ENCODE results near the gene ABCG8.
A peak's percentile ranks its signal among the peaks of the same experiment; 100 is the strongest.

ABCG8 gene

DNA sequence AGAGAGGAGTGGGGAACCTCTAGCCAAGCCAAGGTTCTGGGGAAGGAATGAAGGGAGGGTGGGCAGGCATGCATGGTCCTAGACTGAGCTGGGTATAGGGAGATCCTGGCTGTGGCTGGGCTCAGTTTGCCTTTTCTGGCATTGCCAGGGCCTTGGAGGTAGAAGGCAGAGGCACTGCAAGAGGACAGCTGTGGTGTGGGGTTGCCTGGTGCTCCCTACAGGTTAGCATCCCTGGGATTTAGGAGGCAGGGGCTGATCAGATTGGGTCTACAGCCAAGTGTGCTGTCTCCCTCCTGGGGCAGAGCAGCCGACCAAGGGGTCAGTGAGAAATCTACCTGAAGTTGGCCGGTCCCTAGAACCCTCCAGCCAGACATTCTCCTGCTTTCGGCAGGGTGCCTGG lies 15.9 kb downstream of the ABCG8 start:
- DNase-seq (ENCODE audit: low read depth): no peak
- TF ChIP-seq CTCF (IDR thresholded peaks at IDR 0.05; ENCODE audit: low read depth, low read length, missing control alignments): no peak
- H3K4me3 ChIP-seq (ENCODE audit: low read depth, low read length): no peak overlapping the region

GRCh38 chr2:43855292-43855691 lies 16.5 kb downstream of the ABCG8 start:
- TF ChIP-seq CTCF (IDR thresholded peaks at IDR 0.05; ENCODE audit: low read depth, low read length, missing control alignments): no peak

DNA sequence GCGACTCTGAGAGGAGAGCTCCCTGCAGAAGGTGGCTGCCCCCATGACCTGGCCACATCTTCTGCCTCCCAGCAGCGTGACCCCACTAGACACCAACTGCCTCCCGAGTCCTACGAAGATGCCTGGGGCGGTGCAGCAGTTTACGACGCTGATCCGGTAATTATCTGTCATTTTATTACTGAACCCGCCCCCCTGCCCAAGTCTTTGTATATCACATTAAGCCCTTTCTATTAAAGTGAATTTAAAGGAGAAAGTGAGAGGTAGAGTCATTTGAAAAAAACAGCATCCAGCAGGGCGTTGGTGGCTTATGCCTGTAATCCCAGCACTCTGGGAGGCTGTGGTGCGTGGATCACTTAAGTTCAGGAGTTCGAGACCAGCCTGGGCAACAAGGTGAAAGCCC lies 33.4 kb downstream of the ABCG8 start:
- no peak overlapping the region for H3K4me3 ChIP-seq (ENCODE audit: low read depth, low read length)
- DNase-seq (ENCODE audit: low read depth): no peak
- no peak for TF ChIP-seq CTCF (IDR thresholded peaks at IDR 0.05; ENCODE audit: low read depth, low read length, missing control alignments)

More at GRCh38 chr2:43855292-43855691, 16.5 kb downstream of the ABCG8 start:
- no peak overlapping the region for H3K4me3 ChIP-seq (ENCODE audit: low read depth, low read length)
- DNase-seq (ENCODE audit: low read depth): no peak

DNA sequence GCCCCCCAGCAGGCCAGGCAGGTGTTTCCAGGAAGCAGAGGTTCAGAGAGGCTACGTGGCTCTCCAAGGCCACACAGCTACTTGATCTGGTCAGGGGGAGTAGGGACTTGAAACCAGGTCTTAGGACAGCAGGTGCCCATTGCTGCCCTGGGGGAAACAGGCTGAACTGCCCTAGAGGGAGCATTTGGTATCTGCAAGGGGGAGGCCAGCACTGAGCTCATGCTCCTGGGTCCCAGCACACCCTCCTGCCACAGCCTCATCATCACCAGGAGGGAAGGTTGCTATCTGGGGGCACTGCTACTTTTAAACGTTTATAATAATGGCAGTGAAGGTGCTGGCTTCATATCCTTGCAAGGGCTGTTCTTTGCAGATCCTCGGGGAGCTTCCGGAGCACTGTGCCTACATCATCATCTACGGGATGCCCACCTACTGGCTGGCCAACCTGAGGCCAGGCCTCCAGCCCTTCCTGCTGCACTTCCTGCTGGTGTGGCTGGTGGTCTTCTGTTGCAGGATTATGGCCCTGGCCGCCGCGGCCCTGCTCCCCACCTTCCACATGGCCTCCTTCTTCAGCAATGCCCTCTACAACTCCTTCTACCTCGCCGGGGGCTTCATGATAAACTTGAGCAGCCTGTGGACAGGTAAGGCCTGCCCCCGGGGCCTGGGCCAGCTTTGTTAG lies 36.1 kb downstream of the ABCG8 start:
- TF ChIP-seq CTCF (IDR thresholded peaks at IDR 0.05; ENCODE audit: low read depth, low read length, missing control alignments): no peak
- no peak for DNase-seq (ENCODE audit: low read depth)
- no peak overlapping the region for H3K4me3 ChIP-seq (ENCODE audit: low read depth, low read length)

DNA sequence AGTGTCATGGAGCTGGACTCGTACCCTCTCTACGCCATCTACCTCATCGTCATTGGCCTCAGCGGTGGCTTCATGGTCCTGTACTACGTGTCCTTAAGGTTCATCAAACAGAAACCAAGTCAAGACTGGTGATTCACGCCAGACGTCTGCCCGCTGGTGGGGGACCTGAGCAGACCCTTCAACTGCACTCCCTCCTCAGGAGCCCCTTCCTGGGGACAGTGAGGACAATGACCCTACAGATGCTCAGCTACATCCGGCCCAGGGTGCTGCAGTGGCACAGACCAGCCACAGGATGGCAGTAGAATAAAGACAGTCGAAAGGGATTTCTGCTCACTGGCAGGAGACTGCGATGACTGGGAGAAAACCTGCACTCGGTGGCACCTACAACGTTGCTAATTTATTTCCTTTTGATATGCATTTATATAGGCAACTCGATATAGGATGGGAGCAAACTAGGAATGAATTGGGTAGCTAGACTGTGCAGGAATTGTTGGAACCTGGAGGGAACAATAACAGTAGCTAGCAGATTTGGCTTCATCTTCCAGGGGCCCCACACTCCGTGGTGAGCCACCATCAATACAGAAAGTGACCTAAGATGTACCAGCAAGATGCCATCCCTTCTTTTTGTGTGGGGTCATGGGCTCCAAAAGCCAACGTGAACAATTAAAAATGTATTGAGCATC lies 39.2 kb downstream of the ABCG8 start:
- peak; percentile 96 for TF ChIP-seq CTCF (IDR thresholded peaks at IDR 0.05; ENCODE audit: low read depth, low read length, missing control alignments)
- peak; percentile 12 for DNase-seq (ENCODE audit: low read depth)

GRCh38 chr2:43879261-43879660 lies 40.5 kb downstream of the ABCG8 start:
- TF ChIP-seq CTCF (IDR thresholded peaks at IDR 0.05; ENCODE audit: low read depth, low read length, missing control alignments): no peak
- H3K4me3 ChIP-seq (ENCODE audit: low read depth, low read length): no peak overlapping the region
- DNase-seq (ENCODE audit: low read depth): no peak

More for the DNA sequence above, 39.2 kb downstream of the ABCG8 start:
- H3K4me3 ChIP-seq (ENCODE audit: low read depth, low read length): no peak overlapping the region

Measured in GM12864 (cell line).